Measurements from ENCODE around the gene PCDHA5. TPM values are rescaled to one million over a fixed set of nuclear protein-coding genes. Genes with fewer than 3 reads are reported as not detected.

Gene PCDHA5
- total and polyA plus RNA-seq, 2 of the 13 experiments (the other 11 are each of a cell fraction or from before 2014, with no cell fraction given) = not detected

- no peak overlapping the region for H3K4me3 ChIP-seq (replicated peaks in 1 of 3; ENCODE audit: insufficient read depth in 1 of 3, low read depth in 2 of 3, low read length in 3 of 3)
- ChIA-PET CTCF (ENCODE audit: low intra/inter-chr PET ratio, low total read pairs) (no interaction called here), POLR2A (no interaction called here)
- in situ Hi-C loops (cut with HindIII; ENCODE audit: extremely low pct_ligation_motif_present, low pct_unique_long_range_greater_than_20kb) (no loop called here), intact Hi-C loops (cut with micrococcal nuclease; ENCODE audit: unreplicated experiment) (no loop called here)
- 91% methylated on average over 42 of the region's 53 CpGs for WGBS (ENCODE audit: low lambda C conversion rate)
- no peaks in the 10 kb centered on the region for H3K79me2 ChIP-seq (ENCODE audit: insufficient read depth, low read length)
- DNase-seq (ENCODE audit: low spot score) = no peak
- ATAC-seq = no peak
- H3K27ac ChIP-seq (ENCODE audit: extremely low read length, insufficient read depth, low read length) = no peak overlapping the region
- H3K9ac ChIP-seq (ENCODE audit: insufficient read depth, low read depth, low read length) = no peak overlapping the region
- no peaks in the 10 kb centered on the region; a peak in 1 of 5 replicates for H3K27me3 ChIP-seq (ENCODE audit: control insufficient read depth in 1 of 2, insufficient read depth in 2 of 2, low read length in 2 of 2)
- no peak for TF ChIP-seq ZNF180 (CRISPR knock-in tag; IDR thresholded peaks at IDR 0.05; ENCODE audit: borderline replicate concordance, low read depth)
- TF ChIP-seq NFE2 (CRISPR knock-in tag; IDR thresholded peaks at IDR 0.05) = no peak
- no peak for TF ChIP-seq STAG1 (CRISPR knock-in tag; IDR thresholded peaks at IDR 0.05)
- no peak for TF ChIP-seq ZNF224 (CRISPR knock-in tag; IDR thresholded peaks at IDR 0.05)
- no peak for TF ChIP-seq ZNF530 (CRISPR knock-in tag; IDR thresholded peaks at IDR 0.05; ENCODE audit: low read depth)
- TF ChIP-seq ZFP82 (CRISPR knock-in tag; IDR thresholded peaks at IDR 0.05; ENCODE audit: borderline replicate concordance) = no peak
- no peak for TF ChIP-seq HOXA7 (CRISPR knock-in tag; IDR thresholded peaks at IDR 0.05)
- TF ChIP-seq MED13 (CRISPR knock-in tag; IDR thresholded peaks at IDR 0.05) = no peak
- TF ChIP-seq REPIN1 (CRISPR knock-in tag; IDR thresholded peaks at IDR 0.05; ENCODE audit: borderline replicate concordance, low read depth) = no peak
- no peak for TF ChIP-seq GLMP (CRISPR knock-in tag; IDR thresholded peaks at IDR 0.05; ENCODE audit: borderline replicate concordance)
- no peak for TF ChIP-seq POLR2AphosphoS5 (IDR thresholded peaks at IDR 0.05; ENCODE audit: low read depth, low read length)
- no peak for FAIRE-seq
- no TSS peak for BruUV-seq (replicated peaks)
- H4K20me1 ChIP-seq (ENCODE audit: insufficient read depth, low read length) = no peaks in the 10 kb centered on the region
- no peak overlapping the region for H2AFZ ChIP-seq (ENCODE audit: low read length)
- H3K9me3 ChIP-seq (ENCODE audit: low read length) = peaks cover 25% of the 10 kb centered on the region
- H3K4me1 ChIP-seq (ENCODE audit: insufficient read depth, low read length) = no peaks in the 10 kb centered on the region
- no peak overlapping the region for H3K4me2 ChIP-seq (ENCODE audit: low read depth, low read length)
- no peaks in the 10 kb centered on the region for H3K36me3 ChIP-seq (replicated peaks in 1 of 2; ENCODE audit: control insufficient read depth in 1 of 2, insufficient read depth in 2 of 2, low read length in 2 of 2)
Measured at GRCh38 chr5:140802781-140803271, 18.6 kb upstream of the PCDHA5 start.
